WTC11 (cell line): ENCODE data around the gene RASSF4.

ENCODE experiments used
- CTCF ChIP-seq: fragments of 200-600 bp; IDR thresholded peaks from 2 replicates; pipeline ENCODE4 v1.8.0; 2022; ENCODE audit warnings: antibody characterized with exemption
- E2F1 ChIP-seq: sonication (generic); formaldehyde crosslinking; IDR thresholded peaks from 2 replicates; pipeline ENCODE4 v1.8.0; 2022; ENCODE audit warnings: mild to moderate bottlenecking, missing genetic modification reagents
- E2F5 ChIP-seq: sonication (generic); formaldehyde crosslinking; IDR thresholded peaks from 2 replicates; pipeline ENCODE4 v1.8.1; 2022; ENCODE audit warnings: mild to moderate bottlenecking, moderate library complexity, missing genetic modification reagents
- ETV6 ChIP-seq: sonication (generic); formaldehyde crosslinking; IDR thresholded peaks from 2 replicates; pipeline ENCODE4 v1.8.1; 2022; ENCODE audit warnings: mild to moderate bottlenecking, missing genetic modification reagents
- MAX ChIP-seq: sonication (generic); formaldehyde crosslinking; IDR thresholded peaks from 2 replicates; pipeline ENCODE4 v1.8.0; 2022; ENCODE audit warnings: mild to moderate bottlenecking, missing genetic modification reagents
- NR1H2 ChIP-seq: sonication (generic); formaldehyde crosslinking; IDR thresholded peaks from 2 replicates; pipeline ENCODE4 v1.9.0; 2021; ENCODE audit warnings: mild to moderate bottlenecking, moderate library complexity, missing genetic modification reagents
- NR2C2 ChIP-seq: sonication (generic); formaldehyde crosslinking; IDR thresholded peaks from 2 replicates; pipeline ENCODE4 v1.8.0; 2022; ENCODE audit warnings: mild to moderate bottlenecking, missing genetic modification reagents
- PRRX2 ChIP-seq: fragments of 250-450 bp; sonication (Bioruptor Pico); IDR thresholded peaks from 2 replicates; pipeline ENCODE4 v1.8.0; 2021; ENCODE audit warnings: mild to moderate bottlenecking
- SP1 ChIP-seq: sonication (generic); formaldehyde crosslinking; conservative IDR thresholded peaks from 2 replicates; pipeline ENCODE4 v1.8.1; 2022; ENCODE audit warnings: missing genetic modification reagents
- TEAD4 ChIP-seq: sonication (generic); formaldehyde crosslinking; IDR thresholded peaks from 2 replicates; pipeline ENCODE4 v1.8.0; 2022; ENCODE audit warnings: mild to moderate bottlenecking, missing genetic modification reagents
- USF2 ChIP-seq: sonication (generic); formaldehyde crosslinking; IDR thresholded peaks from 2 replicates; pipeline ENCODE4 v1.8.1; 2023; ENCODE audit warnings: mild to moderate bottlenecking, missing genetic modification reagents, moderate library complexity
- TF ChIP-seq, protein P1 (sequence below): fragments of 250-450 bp; sonication (Bioruptor Pico); IDR thresholded peaks from 2 replicates; pipeline ENCODE4 v1.9.0; 2021; ENCODE audit warnings: moderate library complexity, mild to moderate bottlenecking, inconsistent platforms, borderline replicate concordance

GRCh38 chr10:44933451-44934321 lies 25.9 kb upstream of the RASSF4 start:
- no peak for TF ChIP-seq CTCF
- no peak for TF ChIP-seq E2F5 (CRISPR knock-in tag)
- TF ChIP-seq E2F1 (CRISPR knock-in tag) = no peak
- no peak for TF ChIP-seq SP1
- no peak for TF ChIP-seq TEAD4 (CRISPR knock-in tag)
- TF ChIP-seq NR1H2 = no peak
- TF ChIP-seq, protein P1, sequence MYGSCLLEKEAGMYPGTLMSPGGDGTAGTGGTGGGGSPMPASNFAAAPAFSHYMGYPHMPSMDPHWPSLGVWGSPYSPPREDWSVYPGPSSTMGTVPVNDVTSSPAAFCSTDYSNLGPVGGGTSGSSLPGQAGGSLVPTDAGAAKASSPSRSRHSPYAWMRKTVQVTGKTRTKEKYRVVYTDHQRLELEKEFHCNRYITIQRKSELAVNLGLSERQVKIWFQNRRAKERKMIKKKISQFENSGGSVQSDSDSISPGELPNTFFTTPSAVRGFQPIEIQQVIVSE (CRISPR knock-in tag) = no peak
- TF ChIP-seq MAX (CRISPR knock-in tag) = no peak
- no peak for TF ChIP-seq PRRX2 (CRISPR knock-in tag)
- no peak for TF ChIP-seq NR2C2 (CRISPR knock-in tag)
- TF ChIP-seq USF2 (CRISPR knock-in tag) = no peak
- TF ChIP-seq ETV6 = no peak
